Kidney (tissue), 14 donors: Measurements from ENCODE around the gene PORCN. TPM values are rescaled to one million over a fixed set of nuclear protein-coding genes. Genes with fewer than 3 reads are reported as not detected.

Experiments used
- DNase-seq, 5 donors: peaks; one replicate each; pipeline ENCODE4 v3.0.0-alpha.2; 2013 to 2020
- FAIRE-seq: peaks from 2 replicates; lab custom pipeline; 2012; peaks lifted over from hg19 to GRCh38; lab: Jason Lieb, UNC
- H3K27ac ChIP-seq, 2 donors: one replicate each; pipeline ENCODE4 v1.7.0; 2013; ENCODE audit warnings: low read depth in 2 of 2, low read length in 2 of 2, inconsistent platforms in 1 of 2
- H3K27me3 ChIP-seq: one replicate; pipeline ENCODE4 v1.7.1; 2013; ENCODE audit warnings: low read length, inconsistent platforms; ENCODE audit not compliant: control insufficient read depth, insufficient read depth
- H3K36me3 ChIP-seq, 3 donors: one replicate each; pipeline versions ENCODE4 v1.7.0 to v1.7.1; 2013; ENCODE audit warnings: low read length in 3 of 3, control low read depth in 1 of 3, inconsistent platforms in 1 of 3; ENCODE audit not compliant: insufficient read depth in 3 of 3, control insufficient read depth in 2 of 3
- H3K4me1 ChIP-seq, 3 donors: one replicate each; pipeline versions ENCODE4 v1.7.0 to v1.7.1; 2013; ENCODE audit warnings: low read length in 3 of 3, inconsistent platforms in 1 of 3, low read depth in 1 of 3; ENCODE audit not compliant: control insufficient read depth in 2 of 3, insufficient read depth in 2 of 3
- H3K4me3 ChIP-seq, 3 donors: one replicate each; pipeline versions ENCODE4 v1.7.0 to v1.8.1; 2013; ENCODE audit warnings: low read length in 3 of 3, control low read depth in 1 of 3, inconsistent platforms in 1 of 3
- H3K9ac ChIP-seq, 3 donors: one replicate each; pipeline versions ENCODE4 v1.7.0 to v1.7.1; 2013; ENCODE audit warnings: low read length in 3 of 3, control low read depth in 1 of 3, inconsistent platforms in 1 of 3
- H3K9me3 ChIP-seq, 3 donors: one replicate each; pipeline versions ENCODE4 v1.7.0 to v1.7.1; 2013; ENCODE audit warnings: low read length in 3 of 3, control low read depth in 1 of 3, inconsistent platforms in 1 of 3; ENCODE audit not compliant: control insufficient read depth in 2 of 3, insufficient read depth in 1 of 3
- CTCF ChIP-seq: IDR thresholded peaks from 3 replicates; pipeline ENCODE4 v1.5.1; 2012; ENCODE audit warnings: mild to moderate bottlenecking, moderate library complexity, borderline replicate concordance; ENCODE audit not compliant: insufficient read depth; ENCODE audit errors: extremely low read depth
- intact Hi-C: fragments of 100-400 bp; cut with DNase I; formaldehyde crosslinking; loops from one replicate; pipeline ENCODE4 v1.11.1; 2022
- polyA plus RNA-seq: library from polyadenylated mRNA; stranded (reverse); fragments of 350-450 nt; fragmentation: Illumina TruSeq; extraction: RNeasy Lipid Tissue Mini Kit (QIAGEN cat#74804); gene quantifications from one replicate; pipeline ENCODE4 v1.2.3, GENCODE V29; 2014; ENCODE audit warnings: low read depth, low replicate concordance; ENCODE audit not compliant: insufficient read depth
- total RNA-seq: library from RNA; stranded (reverse); fragmentation: NEBNext Ultra II Directional; extraction: Animal tissue kit (Norgen Biotek cat#: 25700); gene quantifications from one replicate; pipeline ENCODE4 v1.2.1, GENCODE V29; 2021
- donor health status: control.
- donor health status: control.
- donor health status: control.
- donor health status: control.
- donor health status: control.
- donor health status: DM: yes; HTN: yes; CAD: no.
- donor health status: Normal renal cell carcinoma (clear cell type).

Gene PORCN
- total and polyA plus RNA-seq, 2 donors from 2014 or later = 8.9 to 11.7 TPM

DNA sequence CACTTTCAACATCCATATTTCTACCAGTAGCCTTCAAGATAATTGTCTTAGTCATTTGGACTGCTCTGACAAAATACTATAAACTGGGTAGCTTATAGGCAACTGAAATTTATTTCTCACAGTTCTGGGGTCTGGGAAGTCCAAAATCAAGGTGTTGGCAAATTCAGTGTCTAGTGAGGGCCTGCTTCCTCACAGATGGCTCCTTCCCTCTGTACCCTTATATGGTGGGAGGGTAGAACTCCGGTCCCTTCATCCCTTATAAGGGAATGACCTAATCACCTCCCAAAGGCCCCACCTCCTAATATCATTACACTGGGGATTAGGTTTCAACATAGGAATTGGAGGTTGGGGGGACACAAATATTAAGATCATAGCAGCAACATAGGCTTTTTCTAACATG lies 23.4 kb downstream of the PORCN start:
- no peaks in the 10 kb centered on the region for H3K27me3 ChIP-seq
- DNase-seq = no peak
- no peak overlapping the region for H3K27ac ChIP-seq
- no peak for FAIRE-seq
- H3K9ac ChIP-seq = no peak overlapping the region
- intact Hi-C loops = no loop called here
- peaks cover 0 to 6% (median 0%) of the 10 kb centered on the region in 3 donors for H3K36me3 ChIP-seq
- no peaks in the 10 kb centered on the region for H3K4me1 ChIP-seq
- no peaks in the 10 kb centered on the region for H3K9me3 ChIP-seq
- H3K4me3 ChIP-seq = no peak overlapping the region
- no peak for TF ChIP-seq CTCF

GRCh38 chrX:48533165-48533564 lies 24.4 kb downstream of the PORCN start:
- DNase-seq (no peak), FAIRE-seq (no peak)
- Histone ChIP-seq H3K9ac (no peak overlapping the region), H3K27me3 (no peaks in the 10 kb centered on the region), H3K9me3 (no peaks in the 10 kb centered on the region), H3K36me3 (peaks cover 0 to 5% (median 0%) of the 10 kb centered on the region in 3 donors), H3K4me3 (no peak overlapping the region), H3K4me1 (no peaks in the 10 kb centered on the region), H3K27ac (no peak overlapping the region)
- TF ChIP-seq CTCF = no peak
- intact Hi-C loops = no loop called here

- Histone ChIP-seq H3K4me3 (peak overlapping the region in 2 of 3 donors; percentile 32 to 40), H3K36me3 (no peaks in the 10 kb centered on the region), H3K4me1 (peaks cover 2 to 6% (median 5%) of the 10 kb centered on the region in 3 donors), H3K9me3 (no peaks in the 10 kb centered on the region), H3K9ac (peak overlapping the region in 1 of 3 donors; percentile 15), H3K27ac (peak overlapping the region in 1 of 2 donors; percentile 23), H3K27me3 (no peaks in the 10 kb centered on the region)
- intact Hi-C loops = no loop called here
- DNase-seq (peak in 1 of 5 donors; percentile 36), FAIRE-seq (no peak)
- TF ChIP-seq CTCF = no peak
Measured at GRCh38 chrX:48538641-48539344, 30.0 kb downstream of the PORCN start.
